K562 (cell line): ENCODE results near the gene NRM. TPM values are rescaled to one million over a fixed set of nuclear protein-coding genes. Genes with fewer than 3 reads are reported as not detected.

Source experiments
- ATF1 ChIP-seq, 2 experiments: fragments of 450-650 bp in 1 of 2; IDR thresholded peaks; 2 replicates each; pipeline ENCODE4 v1.6.1; 2016; ENCODE audit warnings: missing compliant biosample characterization in 1 of 2, missing genetic modification characterization in 1 of 2
- CTBP1 ChIP-seq: fragments of 450-650 bp; IDR thresholded peaks from 2 replicates; pipeline ENCODE4 v1.6.1; 2016; ENCODE audit warnings: borderline replicate concordance
- ETV1 ChIP-seq: fragments of 450-650 bp; conservative IDR thresholded peaks from 2 replicates; pipeline ENCODE4 v1.6.1; 2016; ENCODE audit warnings: missing genetic modification characterization, control low read depth, low read depth, missing compliant biosample characterization
- FOXP1 ChIP-seq: sonication (generic); formaldehyde crosslinking; IDR thresholded peaks from 2 replicates; pipeline ENCODE4 v1.8.0; 2022; ENCODE audit warnings: mild to moderate bottlenecking, missing genetic modification reagents
- HDAC6 ChIP-seq: IDR thresholded peaks from 2 replicates; pipeline ENCODE4 v1.6.1; 2012; ENCODE audit warnings: low read depth, mild to moderate bottlenecking, control low read depth, inconsistent platforms, low read length, moderate library complexity
- HIVEP1 ChIP-seq: fragments of 250-450 bp; sonication (Bioruptor Pico); IDR thresholded peaks from 2 replicates; pipeline ENCODE4 v1.4.0; 2020; ENCODE audit warnings: mild to moderate bottlenecking
- HNRNPH1 ChIP-seq: fragments of 200-400 bp; formaldehyde crosslinking; optimal IDR thresholded peaks from 2 replicates; pipeline ENCODE3; 2017; ENCODE audit warnings: low read depth, mild to moderate bottlenecking, low read length, moderate library complexity
- KDM1A ChIP-seq, 2 experiments: fragments of 450-650 bp; IDR thresholded peaks; 2 replicates each; pipeline ENCODE4 v1.6.1; 2016; ENCODE audit warnings: mild to moderate bottlenecking in 2 of 2
- MAFG ChIP-seq: fragments of 450-650 bp; conservative IDR thresholded peaks from 2 replicates; pipeline ENCODE4 v1.6.1; 2016; ENCODE audit warnings: missing genetic modification characterization, missing compliant biosample characterization
- MBD2 ChIP-seq: sonication (generic); IDR thresholded peaks from 2 replicates; pipeline ENCODE4 v1.6.1; 2016; ENCODE audit warnings: low read depth, borderline replicate concordance
- MEIS2 ChIP-seq: fragments of 450-650 bp; IDR thresholded peaks from 2 replicates; pipeline ENCODE4 v1.6.1; 2014; ENCODE audit warnings: mild to moderate bottlenecking; ENCODE audit not compliant: partially characterized antibody
- NFIC ChIP-seq: fragments of 450-650 bp; IDR thresholded peaks from 2 replicates; pipeline ENCODE4 v1.6.1; 2017; ENCODE audit warnings: mild to moderate bottlenecking, inconsistent platforms
- RB1 ChIP-seq: fragments of 450-650 bp; IDR thresholded peaks from 2 replicates; pipeline ENCODE4 v1.6.1; 2017; ENCODE audit warnings: low read depth, mild to moderate bottlenecking
- TCF7L2 ChIP-seq: fragments of 150-350 bp; IDR thresholded peaks from 2 replicates; pipeline ENCODE4 v1.6.1; 2016; ENCODE audit warnings: low read depth, mild to moderate bottlenecking, low read length, moderate library complexity
- ZBED1 ChIP-seq: IDR thresholded peaks from 2 replicates; pipeline ENCODE4 v1.6.1; 2014
- ZFP91 ChIP-seq: sonication (generic); formaldehyde crosslinking; IDR thresholded peaks from 2 replicates; pipeline ENCODE4 v1.8.0; 2022; ENCODE audit warnings: mild to moderate bottlenecking, missing genetic modification reagents
- ZNF324 ChIP-seq: fragments of 250-450 bp; sonication (Bioruptor Pico); IDR thresholded peaks from 2 replicates; pipeline ENCODE4 v1.4.0; 2020; ENCODE audit warnings: mild to moderate bottlenecking
- ZNF668 ChIP-seq: fragments of 250-450 bp; sonication (Bioruptor Pico); IDR thresholded peaks from 2 replicates; pipeline ENCODE4 v1.8.0; 2022; ENCODE audit warnings: mild to moderate bottlenecking, inconsistent platforms
- polyA plus RNA-seq, 8 experiments: library from polyadenylated mRNA; depleted of rRNA in 4 of 8; stranded (reverse) in 5 of 8; unstranded in 3 of 8; fragments of >200 nt; fragmentation: Nextera tagmentation in 2 of 8; fragmentation: Illumina TruSeq in 1 of 8; extraction: Ambion mirVana in 2 of 8; extraction: Trizol in 1 of 8; gene quantifications; 2 replicates each; pipeline versions ENCODE4 v1.2.1 to v1.2.3, GENCODE V29; 2011 to 2014; ENCODE audit warnings: inconsistent platforms in 1 of 8, missing spikeins in 1 of 8
- total RNA-seq, 7 experiments: library from RNA; depleted of rRNA in 6 of 7; stranded (reverse); fragments of >200 nt in 6 of 7; fragmentation: Illumina TruSeq in 2 of 7; extraction: Trizol in 2 of 7; gene quantifications; 2 replicates each; pipeline versions ENCODE4 v1.2.1 to v1.2.3, GENCODE V29; 2011 to 2021; ENCODE audit warnings: low replicate concordance in 1 of 7
- TF ChIP-seq, protein P1 (sequence below): fragments of 200-800 bp; sonication (Bioruptor generic); IDR thresholded peaks from 2 replicates; pipeline ENCODE4 v1.6.1; 2016; ENCODE audit warnings: missing genetic modification characterization, missing compliant biosample characterization
- TF ChIP-seq, protein P2 (sequence below): fragments of 450-650 bp; IDR thresholded peaks from 2 replicates; pipeline ENCODE4 v1.6.1; 2016; ENCODE audit warnings: borderline replicate concordance

The NRM gene
- total and polyA plus RNA-seq, 9 of the 15 experiments (the other 6 are each of a cell fraction or from before 2014, with no cell fraction given): 9.7 to 58.2 (median 18.1) TPM

DNA sequence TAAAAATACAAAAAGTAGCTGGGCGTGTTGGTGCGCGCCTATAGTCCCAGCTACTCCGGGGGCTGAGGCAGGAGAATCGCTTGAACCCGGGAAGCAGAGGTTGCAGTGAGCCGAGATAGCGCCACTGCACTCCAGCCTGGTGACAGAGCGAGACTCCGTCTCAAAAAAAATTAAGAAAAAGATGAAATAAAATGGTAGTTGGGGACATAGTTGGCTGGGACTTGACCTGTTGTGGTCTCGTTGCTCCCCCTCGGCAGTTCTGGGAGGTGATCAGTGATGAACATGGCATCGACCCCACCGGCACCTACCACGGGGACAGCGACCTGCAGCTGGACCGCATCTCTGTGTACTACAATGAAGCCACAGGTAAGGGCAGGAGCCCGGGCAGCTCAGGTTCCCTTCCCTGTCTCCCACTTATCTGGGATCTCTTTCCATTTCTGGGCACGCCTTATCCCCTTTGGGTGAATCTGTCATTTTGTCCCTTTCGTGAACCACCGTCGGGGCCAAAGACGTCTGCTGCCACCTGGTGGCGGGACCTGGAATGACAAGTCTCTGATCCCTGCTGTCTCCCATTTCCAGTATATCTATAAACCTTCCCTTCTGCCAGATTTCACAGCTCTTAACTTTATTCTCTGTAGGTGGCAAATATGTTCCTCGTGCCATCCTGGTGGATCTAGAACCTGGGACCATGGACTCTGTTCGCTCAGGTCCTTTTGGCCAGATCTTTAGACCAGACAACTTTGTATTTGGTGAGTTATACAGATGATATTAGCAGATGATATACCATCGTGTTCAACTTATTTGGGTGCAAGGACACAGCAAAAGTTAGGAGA, 31.7 kb upstream of the NRM start (continued):
- TF ChIP-seq CTBP1 (peak; percentile 71; the same call in 1 of the 2 replicates), ZNF324 (no peak), ATF1 (CRISPR knock-in tag; IDR thresholded peaks at IDR 0.05) (no peak), ATF1 (tag; IDR thresholded peaks at IDR 0.05) (peak; percentile 24; the same call in 1 of the 2 replicates), HDAC6 (no peak), HIVEP1 (CRISPR knock-in tag) (no peak), KDM1A (IDR thresholded peaks at IDR 0.05) (0 out of 4 replicates have a peak, but pooled peaks of 1 of the 2 experiments have one; percentile 16), MAFG (tag) (no peak), ZFP91 (CRISPR knock-in tag) (0 out of 2 replicates have a peak, but pooled peaks have one; percentile 26), ZNF668 (CRISPR knock-in tag) (no peak), NFIC (peak; percentile 43), TCF7L2 (no peak), ETV1 (tag) (no peak), ZBED1 (peak; percentile 80), FOXP1 (CRISPR knock-in tag) (no peak), RB1 (no peak; the same call in 1 of the 2 replicates), HNRNPH1 (no peak), MBD2 (no peak; the same call in 1 of the 2 replicates), MEIS2 (peak; percentile 68)
- TF ChIP-seq, protein P1, sequence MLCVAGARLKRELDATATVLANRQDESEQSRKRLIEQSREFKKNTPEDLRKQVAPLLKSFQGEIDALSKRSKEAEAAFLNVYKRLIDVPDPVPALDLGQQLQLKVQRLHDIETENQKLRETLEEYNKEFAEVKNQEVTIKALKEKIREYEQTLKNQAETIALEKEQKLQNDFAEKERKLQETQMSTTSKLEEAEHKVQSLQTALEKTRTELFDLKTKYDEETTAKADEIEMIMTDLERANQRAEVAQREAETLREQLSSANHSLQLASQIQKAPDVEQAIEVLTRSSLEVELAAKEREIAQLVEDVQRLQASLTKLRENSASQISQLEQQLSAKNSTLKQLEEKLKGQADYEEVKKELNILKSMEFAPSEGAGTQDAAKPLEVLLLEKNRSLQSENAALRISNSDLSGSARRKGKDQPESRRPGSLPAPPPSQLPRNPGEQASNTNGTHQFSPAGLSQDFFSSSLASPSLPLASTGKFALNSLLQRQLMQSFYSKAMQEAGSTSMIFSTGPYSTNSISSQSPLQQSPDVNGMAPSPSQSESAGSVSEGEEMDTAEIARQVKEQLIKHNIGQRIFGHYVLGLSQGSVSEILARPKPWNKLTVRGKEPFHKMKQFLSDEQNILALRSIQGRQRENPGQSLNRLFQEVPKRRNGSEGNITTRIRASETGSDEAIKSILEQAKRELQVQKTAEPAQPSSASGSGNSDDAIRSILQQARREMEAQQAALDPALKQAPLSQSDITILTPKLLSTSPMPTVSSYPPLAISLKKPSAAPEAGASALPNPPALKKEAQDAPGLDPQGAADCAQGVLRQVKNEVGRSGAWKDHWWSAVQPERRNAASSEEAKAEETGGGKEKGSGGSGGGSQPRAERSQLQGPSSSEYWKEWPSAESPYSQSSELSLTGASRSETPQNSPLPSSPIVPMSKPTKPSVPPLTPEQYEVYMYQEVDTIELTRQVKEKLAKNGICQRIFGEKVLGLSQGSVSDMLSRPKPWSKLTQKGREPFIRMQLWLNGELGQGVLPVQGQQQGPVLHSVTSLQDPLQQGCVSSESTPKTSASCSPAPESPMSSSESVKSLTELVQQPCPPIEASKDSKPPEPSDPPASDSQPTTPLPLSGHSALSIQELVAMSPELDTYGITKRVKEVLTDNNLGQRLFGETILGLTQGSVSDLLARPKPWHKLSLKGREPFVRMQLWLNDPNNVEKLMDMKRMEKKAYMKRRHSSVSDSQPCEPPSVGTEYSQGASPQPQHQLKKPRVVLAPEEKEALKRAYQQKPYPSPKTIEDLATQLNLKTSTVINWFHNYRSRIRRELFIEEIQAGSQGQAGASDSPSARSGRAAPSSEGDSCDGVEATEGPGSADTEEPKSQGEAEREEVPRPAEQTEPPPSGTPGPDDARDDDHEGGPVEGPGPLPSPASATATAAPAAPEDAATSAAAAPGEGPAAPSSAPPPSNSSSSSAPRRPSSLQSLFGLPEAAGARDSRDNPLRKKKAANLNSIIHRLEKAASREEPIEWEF (CRISPR knock-in tag): no peak
- TF ChIP-seq, protein P2, sequence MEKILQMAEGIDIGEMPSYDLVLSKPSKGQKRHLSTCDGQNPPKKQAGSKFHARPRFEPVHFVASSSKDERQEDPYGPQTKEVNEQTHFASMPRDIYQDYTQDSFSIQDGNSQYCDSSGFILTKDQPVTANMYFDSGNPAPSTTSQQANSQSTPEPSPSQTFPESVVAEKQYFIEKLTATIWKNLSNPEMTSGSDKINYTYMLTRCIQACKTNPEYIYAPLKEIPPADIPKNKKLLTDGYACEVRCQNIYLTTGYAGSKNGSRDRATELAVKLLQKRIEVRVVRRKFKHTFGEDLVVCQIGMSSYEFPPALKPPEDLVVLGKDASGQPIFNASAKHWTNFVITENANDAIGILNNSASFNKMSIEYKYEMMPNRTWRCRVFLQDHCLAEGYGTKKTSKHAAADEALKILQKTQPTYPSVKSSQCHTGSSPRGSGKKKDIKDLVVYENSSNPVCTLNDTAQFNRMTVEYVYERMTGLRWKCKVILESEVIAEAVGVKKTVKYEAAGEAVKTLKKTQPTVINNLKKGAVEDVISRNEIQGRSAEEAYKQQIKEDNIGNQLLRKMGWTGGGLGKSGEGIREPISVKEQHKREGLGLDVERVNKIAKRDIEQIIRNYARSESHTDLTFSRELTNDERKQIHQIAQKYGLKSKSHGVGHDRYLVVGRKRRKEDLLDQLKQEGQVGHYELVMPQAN: peak; percentile 66
